Umbilical cord (tissue), 2 donors: ENCODE data around the gene PAQR8. TPM values are rescaled to one million over a fixed set of nuclear protein-coding genes. Genes with fewer than 3 reads are reported as not detected.

ENCODE experiments used
- DNase-seq: peaks from one replicate; pipeline ENCODE4 v3.0.0-alpha.2; 2015; ENCODE audit warnings: low spot score
- total RNA-seq: library from RNA; depleted of rRNA; stranded (reverse); fragments of >200 nt; gene quantifications from one replicate; pipeline ENCODE4 v1.2.3, GENCODE V29; 2014; ENCODE audit warnings: low replicate concordance; ENCODE audit not compliant: insufficient read depth

PAQR8 gene
- total RNA-seq, 1 donor from 2014 or later = 12.8 TPM

GRCh38 chr6:52347818-52348217, 14.1 kb upstream of the PAQR8 start:
- DNase-seq = no peak

GRCh38 chr6:52351879-52352238, 10.1 kb upstream of the PAQR8 start:
- DNase-seq = no peak

- peak; percentile 69 for DNase-seq
Observed at GRCh38 chr6:52352239-52353018, 9.5 kb upstream of the PAQR8 start.

- DNase-seq = no peak
Observed at GRCh38 chr6:52356017-52356416, 5.9 kb upstream of the PAQR8 start.

GRCh38 chr6:52359403-52359802, 2.5 kb upstream of the PAQR8 start:
- no peak for DNase-seq

GRCh38 chr6:52360028-52360427, 1.9 kb upstream of the PAQR8 start:
- peak; percentile 54 for DNase-seq

- DNase-seq = peak; percentile 92
Observed at GRCh38 chr6:52360601-52361413, 1.1 kb upstream of the PAQR8 start.

- peak; percentile 82 for DNase-seq
Observed at GRCh38 chr6:52361414-52361944, 472 bp upstream of the PAQR8 start.

GRCh38 chr6:52362443-52363227, 684 bp downstream of the PAQR8 start:
- peak; percentile 29 for DNase-seq

- DNase-seq = peak; percentile 22
Observed at GRCh38 chr6:52363228-52363867, 1.4 kb downstream of the PAQR8 start.

GRCh38 chr6:52364480-52365166, 2.7 kb downstream of the PAQR8 start:
- no peak for DNase-seq

GRCh38 chr6:52365317-52365716, 3.4 kb downstream of the PAQR8 start:
- DNase-seq = no peak

GRCh38 chr6:52365866-52366540, 4.1 kb downstream of the PAQR8 start:
- DNase-seq = no peak

- no peak for DNase-seq
Observed at GRCh38 chr6:52368002-52368401, 6.1 kb downstream of the PAQR8 start.

- no peak for DNase-seq
Observed at GRCh38 chr6:52369234-52369633, 7.3 kb downstream of the PAQR8 start.

GRCh38 chr6:52371656-52372191, 9.8 kb downstream of the PAQR8 start:
- peak; percentile 58 for DNase-seq

- DNase-seq = no peak
Observed at GRCh38 chr6:52373151-52373690, 11.3 kb downstream of the PAQR8 start.

GRCh38 chr6:52374247-52374646, 12.3 kb downstream of the PAQR8 start:
- no peak for DNase-seq

- no peak for DNase-seq
Observed at GRCh38 chr6:52375780-52376556, 14.0 kb downstream of the PAQR8 start.
